ENCODE measurements around the gene AKAP3. TPM values are rescaled to one million over a fixed set of nuclear protein-coding genes. Genes with fewer than 3 reads are reported as not detected.

Gene AKAP3
- total and polyA plus RNA-seq, 2 experiments from 2014 or later, result 1.3 to 3.2 TPM

GRCh38 chr12:4580281-4580688 is 68.6 kb downstream of the AKAP3 start (continued):
- TF ChIP-seq, protein P1, sequence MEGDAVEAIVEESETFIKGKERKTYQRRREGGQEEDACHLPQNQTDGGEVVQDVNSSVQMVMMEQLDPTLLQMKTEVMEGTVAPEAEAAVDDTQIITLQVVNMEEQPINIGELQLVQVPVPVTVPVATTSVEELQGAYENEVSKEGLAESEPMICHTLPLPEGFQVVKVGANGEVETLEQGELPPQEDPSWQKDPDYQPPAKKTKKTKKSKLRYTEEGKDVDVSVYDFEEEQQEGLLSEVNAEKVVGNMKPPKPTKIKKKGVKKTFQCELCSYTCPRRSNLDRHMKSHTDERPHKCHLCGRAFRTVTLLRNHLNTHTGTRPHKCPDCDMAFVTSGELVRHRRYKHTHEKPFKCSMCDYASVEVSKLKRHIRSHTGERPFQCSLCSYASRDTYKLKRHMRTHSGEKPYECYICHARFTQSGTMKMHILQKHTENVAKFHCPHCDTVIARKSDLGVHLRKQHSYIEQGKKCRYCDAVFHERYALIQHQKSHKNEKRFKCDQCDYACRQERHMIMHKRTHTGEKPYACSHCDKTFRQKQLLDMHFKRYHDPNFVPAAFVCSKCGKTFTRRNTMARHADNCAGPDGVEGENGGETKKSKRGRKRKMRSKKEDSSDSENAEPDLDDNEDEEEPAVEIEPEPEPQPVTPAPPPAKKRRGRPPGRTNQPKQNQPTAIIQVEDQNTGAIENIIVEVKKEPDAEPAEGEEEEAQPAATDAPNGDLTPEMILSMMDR (conservative IDR thresholded peaks at IDR 0.05; ENCODE audit: low read depth in 2 of 2), result no peak

DNA sequence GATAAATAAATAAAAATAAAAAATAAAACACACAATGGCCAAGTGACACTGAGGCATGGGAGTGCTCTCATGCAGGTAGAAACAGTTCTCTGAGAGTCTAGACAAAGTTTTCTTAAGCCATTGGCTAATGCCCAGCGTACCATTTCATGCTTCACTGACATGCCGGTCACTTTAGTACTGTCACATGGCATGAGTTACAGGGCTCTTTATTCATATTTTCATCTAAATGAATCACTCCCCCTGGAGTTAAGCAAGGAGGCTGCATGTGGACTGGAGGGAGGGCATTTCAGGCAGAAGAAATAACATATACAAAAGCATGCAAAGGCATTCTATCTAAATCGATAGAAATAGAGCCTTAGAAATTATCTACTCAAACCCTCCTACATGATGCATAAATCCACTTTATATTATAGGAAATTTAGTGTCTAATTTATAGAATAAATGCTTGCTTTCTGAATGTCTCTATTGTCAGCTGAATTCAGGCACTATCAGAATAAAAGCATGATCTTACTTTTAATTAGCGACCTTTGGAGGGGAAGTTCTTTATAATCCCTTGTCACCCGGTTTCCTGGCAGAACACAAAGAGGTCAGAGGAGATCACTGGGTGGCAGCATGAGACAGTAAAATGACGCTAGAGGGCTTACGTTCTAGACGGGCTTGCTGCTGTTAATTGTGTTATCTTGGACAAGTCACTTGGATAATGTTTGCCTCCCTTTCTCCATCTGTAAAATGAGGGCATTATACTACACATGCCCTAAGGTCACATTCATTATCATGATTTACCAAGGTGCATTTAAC is 69.3 kb downstream of the AKAP3 start:
- Histone ChIP-seq H2AFZ (peak overlapping the region; percentile 40; the same call in 1 of the 2 replicates), H3K4me1 (ENCODE audit: insufficient read depth) (peaks cover 11% of the 10 kb centered on the region; the same call in 1 of the 2 replicates), H3F3A (replicated peaks; ENCODE audit: low read depth) (no peaks in the 10 kb centered on the region), H3K4me3 (no peak overlapping the region), H4K20me1 (replicated peaks; ENCODE audit: insufficient read depth) (no peaks in the 10 kb centered on the region), H3K27me3 (ENCODE audit: insufficient read depth) (no peaks in the 10 kb centered on the region), H3K9me2 (ENCODE audit: insufficient read depth) (no peaks in the 10 kb centered on the region), H3K36me3 (ENCODE audit: insufficient read depth) (no peaks in the 10 kb centered on the region), H3K27ac (ENCODE audit: low read depth) (no peak overlapping the region), H3K79me2 (replicated peaks; ENCODE audit: insufficient read depth) (no peaks in the 10 kb centered on the region), H3K4me2 (no peak overlapping the region)
- ATAC-seq, result peak; percentile 79
- Mint-ChIP-seq H3K4me1 (peaks cover 8% of the 10 kb centered on the region), H3K36me3 (ENCODE audit: low read depth) (no peaks in the 10 kb centered on the region), H3K27me3 (ENCODE audit: insufficient read depth, low read depth, poor library complexity) (peaks cover 1% of the 10 kb centered on the region), H3K27ac (no peak overlapping the region), H3K9me3 (no peaks in the 10 kb centered on the region), H3K4me3 (no peak overlapping the region)
- DNase-seq (ENCODE audit: low spot score), result peak; percentile 63
- TF ChIP-seq, protein P2, sequence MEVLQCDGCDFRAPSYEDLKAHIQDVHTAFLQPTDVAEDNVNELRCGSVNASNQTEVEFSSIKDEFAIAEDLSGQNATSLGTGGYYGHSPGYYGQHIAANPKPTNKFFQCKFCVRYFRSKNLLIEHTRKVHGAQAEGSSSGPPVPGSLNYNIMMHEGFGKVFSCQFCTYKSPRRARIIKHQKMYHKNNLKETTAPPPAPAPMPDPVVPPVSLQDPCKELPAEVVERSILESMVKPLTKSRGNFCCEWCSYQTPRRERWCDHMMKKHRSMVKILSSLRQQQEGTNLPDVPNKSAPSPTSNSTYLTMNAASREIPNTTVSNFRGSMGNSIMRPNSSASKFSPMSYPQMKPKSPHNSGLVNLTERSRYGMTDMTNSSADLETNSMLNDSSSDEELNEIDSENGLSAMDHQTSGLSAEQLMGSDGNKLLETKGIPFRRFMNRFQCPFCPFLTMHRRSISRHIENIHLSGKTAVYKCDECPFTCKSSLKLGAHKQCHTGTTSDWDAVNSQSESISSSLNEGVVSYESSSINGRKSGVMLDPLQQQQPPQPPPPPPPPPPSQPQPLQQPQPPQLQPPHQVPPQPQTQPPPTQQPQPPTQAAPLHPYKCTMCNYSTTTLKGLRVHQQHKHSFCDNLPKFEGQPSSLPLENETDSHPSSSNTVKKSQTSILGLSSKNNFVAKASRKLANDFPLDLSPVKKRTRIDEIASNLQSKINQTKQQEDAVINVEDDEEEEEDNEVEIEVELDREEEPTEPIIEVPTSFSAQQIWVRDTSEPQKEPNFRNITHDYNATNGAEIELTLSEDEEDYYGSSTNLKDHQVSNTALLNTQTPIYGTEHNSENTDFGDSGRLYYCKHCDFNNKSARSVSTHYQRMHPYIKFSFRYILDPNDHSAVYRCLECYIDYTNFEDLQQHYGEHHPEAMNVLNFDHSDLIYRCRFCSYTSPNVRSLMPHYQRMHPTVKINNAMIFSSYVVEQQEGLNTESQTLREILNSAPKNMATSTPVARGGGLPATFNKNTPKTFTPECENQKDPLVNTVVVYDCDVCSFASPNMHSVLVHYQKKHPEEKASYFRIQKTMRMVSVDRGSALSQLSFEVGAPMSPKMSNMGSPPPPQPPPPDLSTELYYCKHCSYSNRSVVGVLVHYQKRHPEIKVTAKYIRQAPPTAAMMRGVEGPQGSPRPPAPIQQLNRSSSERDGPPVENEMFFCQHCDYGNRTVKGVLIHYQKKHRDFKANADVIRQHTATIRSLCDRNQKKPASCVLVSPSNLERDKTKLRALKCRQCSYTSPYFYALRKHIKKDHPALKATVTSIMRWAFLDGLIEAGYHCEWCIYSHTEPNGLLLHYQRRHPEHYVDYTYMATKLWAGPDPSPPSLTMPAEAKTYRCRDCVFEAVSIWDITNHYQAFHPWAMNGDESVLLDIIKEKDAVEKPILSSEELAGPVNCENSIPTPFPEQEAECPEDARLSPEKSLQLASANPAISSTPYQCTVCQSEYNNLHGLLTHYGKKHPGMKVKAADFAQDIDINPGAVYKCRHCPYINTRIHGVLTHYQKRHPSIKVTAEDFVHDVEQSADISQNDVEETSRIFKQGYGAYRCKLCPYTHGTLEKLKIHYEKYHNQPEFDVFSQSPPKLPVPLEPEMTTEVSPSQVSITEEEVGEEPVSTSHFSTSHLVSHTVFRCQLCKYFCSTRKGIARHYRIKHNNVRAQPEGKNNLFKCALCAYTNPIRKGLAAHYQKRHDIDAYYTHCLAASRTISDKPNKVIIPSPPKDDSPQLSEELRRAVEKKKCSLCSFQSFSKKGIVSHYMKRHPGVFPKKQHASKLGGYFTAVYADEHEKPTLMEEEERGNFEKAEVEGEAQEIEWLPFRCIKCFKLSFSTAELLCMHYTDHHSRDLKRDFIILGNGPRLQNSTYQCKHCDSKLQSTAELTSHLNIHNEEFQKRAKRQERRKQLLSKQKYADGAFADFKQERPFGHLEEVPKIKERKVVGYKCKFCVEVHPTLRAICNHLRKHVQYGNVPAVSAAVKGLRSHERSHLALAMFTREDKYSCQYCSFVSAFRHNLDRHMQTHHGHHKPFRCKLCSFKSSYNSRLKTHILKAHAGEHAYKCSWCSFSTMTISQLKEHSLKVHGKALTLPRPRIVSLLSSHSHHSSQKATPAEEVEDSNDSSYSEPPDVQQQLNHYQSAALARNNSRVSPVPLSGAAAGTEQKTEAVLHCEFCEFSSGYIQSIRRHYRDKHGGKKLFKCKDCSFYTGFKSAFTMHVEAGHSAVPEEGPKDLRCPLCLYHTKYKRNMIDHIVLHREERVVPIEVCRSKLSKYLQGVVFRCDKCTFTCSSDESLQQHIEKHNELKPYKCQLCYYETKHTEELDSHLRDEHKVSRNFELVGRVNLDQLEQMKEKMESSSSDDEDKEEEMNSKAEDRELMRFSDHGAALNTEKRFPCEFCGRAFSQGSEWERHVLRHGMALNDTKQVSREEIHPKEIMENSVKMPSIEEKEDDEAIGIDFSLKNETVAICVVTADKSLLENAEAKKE (CRISPR knock-in tag; IDR thresholded peaks at IDR 0.05), result no peak
- TF ChIP-seq, protein P1 (conservative IDR thresholded peaks at IDR 0.05; ENCODE audit: low read depth in 2 of 2), result peak; percentile 59 to 87
- no peak for TF ChIP-seq POLR2AphosphoS5 (IDR thresholded peaks at IDR 0.05; ENCODE audit: low read depth)
